Stimulated activated CD8-positive, alpha-beta memory T cell treated with anti-CD3 and anti-CD28 coated beads, Interleukin-15, amount 100 ng/mL, for 24 hours (primary cell): Measurements from ENCODE around the gene ECT2.
"Not testable (repeated sequence)": the region's sequence is repeated elsewhere in the genome, so short reads cannot be mapped to it uniquely, and the experiment has no call there.

Experiments
- DNase-seq: peaks from one replicate; pipeline ENCODE4 v3.0.0-alpha.2; 2020; ENCODE audit warnings: low read depth

The ECT2 gene

GRCh38 chr3:172856795-172857742 lies 106.5 kb downstream of the ECT2 start:
- DNase-seq, result no peak

- no peak for DNase-seq
Measured at GRCh38 chr3:172859041-172859440, 108.5 kb downstream of the ECT2 start.

- DNase-seq, result not testable (repeated sequence)
Measured at GRCh38 chr3:172866726-172867350, 116.3 kb downstream of the ECT2 start.

- no peak for DNase-seq
Measured at GRCh38 chr3:172868582-172869200, 118.2 kb downstream of the ECT2 start.

GRCh38 chr3:172869368-172869771 lies 118.8 kb downstream of the ECT2 start:
- DNase-seq, result no peak

- DNase-seq, result no peak
Measured at GRCh38 chr3:172869784-172870518, 119.4 kb downstream of the ECT2 start.
